OCI-LY7 (cell line): Measurements from ENCODE around the gene STXBP2. TPM values are rescaled to one million over a fixed set of nuclear protein-coding genes. Genes with fewer than 3 reads are reported as not detected.

Source experiments
- BruUV-seq: library from RNA; stranded (reverse); fragments of 400-500 nt; replicated peaks from 2 replicates; lab custom pipeline; 2021; lab: Mats Ljungman, UMichigan
- CTCF ChIA-PET: fragments of 300-600 bp; sonication (Branson Sonifier 250); formaldehyde crosslinking; loops from one replicate; lab custom pipeline; 2022; ENCODE audit warnings: antibody characterized with exemption; ENCODE audit not compliant: unreplicated experiment; lab: Charles Lee
- POLR2A ChIA-PET: fragments of 300-600 bp; sonication (Branson Sonifier 250); formaldehyde crosslinking; loops from one replicate; lab custom pipeline; 2022; ENCODE audit warnings: antibody characterized with exemption; lab: Charles Lee
- DNase-seq: peaks from one replicate; pipeline ENCODE4 v3.0.0-alpha.2; 2015; ENCODE audit warnings: low spot score
- H2AFZ ChIP-seq: fragments of 200-600 bp; sonication (generic), shearing (Covaris generic); 2 replicates; pipeline ENCODE4 v1.6.1; 2014; ENCODE audit warnings: mild to moderate bottlenecking, antibody characterized with exemption, low read length, moderate library complexity
- H3K27ac ChIP-seq: fragments of 200-600 bp; sonication (generic); 2 replicates; pipeline ENCODE4 v1.5.1; 2014; ENCODE audit warnings: mixed run types, low read depth, mild to moderate bottlenecking, moderate library complexity, low read length, inconsistent platforms; ENCODE audit not compliant: poor library complexity, severe bottlenecking
- H3K36me3 ChIP-seq: fragments of 200-600 bp; sonication (generic); 2 replicates; pipeline ENCODE4 v1.6.1; 2014; ENCODE audit warnings: mild to moderate bottlenecking, antibody characterized with exemption, low read length, moderate library complexity, mixed read lengths; ENCODE audit not compliant: insufficient read depth
- H3K4me1 ChIP-seq: fragments of 200-600 bp; sonication (generic); 2 replicates; pipeline ENCODE4 v1.5.1; 2014; ENCODE audit warnings: mild to moderate bottlenecking, low read length; ENCODE audit not compliant: insufficient read depth, poor library complexity, severe bottlenecking
- H3K4me2 ChIP-seq: fragments of 200-600 bp; sonication (generic); 2 replicates; pipeline ENCODE4 v1.6.1; 2014; ENCODE audit warnings: mild to moderate bottlenecking, low read length
- H3K4me3 ChIP-seq: fragments of 200-600 bp; sonication (generic); 2 replicates; pipeline ENCODE4 v1.5.1; 2014; ENCODE audit warnings: mild to moderate bottlenecking, low read depth, low read length; ENCODE audit not compliant: poor library complexity, severe bottlenecking
- H3K79me2 ChIP-seq: fragments of 200-600 bp; sonication (generic); 2 replicates; pipeline ENCODE4 v1.6.1; 2016; ENCODE audit warnings: low read depth, mild to moderate bottlenecking, low read length, moderate library complexity, mixed read lengths; ENCODE audit not compliant: insufficient read depth
- H3K9me2 ChIP-seq: fragments of 200-600 bp; sonication (generic); 2 replicates; pipeline ENCODE4 v1.6.1; 2016; ENCODE audit warnings: mild to moderate bottlenecking, low read length, mixed read lengths; ENCODE audit not compliant: insufficient read depth
- H3K9me3 ChIP-seq: fragments of 200-600 bp; sonication (generic); 2 replicates; pipeline ENCODE4 v1.6.1; 2014; ENCODE audit warnings: mild to moderate bottlenecking, mixed run types, low read length, mixed read lengths
- H4K20me1 ChIP-seq: fragments of 200-600 bp; sonication (generic); 2 replicates; pipeline ENCODE4 v1.6.1; 2014; ENCODE audit warnings: mild to moderate bottlenecking, antibody characterized with exemption, low read length, moderate library complexity, mixed read lengths; ENCODE audit not compliant: insufficient read depth
- CTCF ChIP-seq: fragments of 200-600 bp; sonication (generic); conservative IDR thresholded peaks from 2 replicates; pipeline ENCODE4 v1.5.1; 2014; ENCODE audit warnings: mild to moderate bottlenecking, antibody characterized with exemption, low read length, moderate library complexity, mixed read lengths
- EZH2phosphoT487 ChIP-seq: fragments of 200-600 bp; sonication (generic); IDR thresholded peaks from 2 replicates; pipeline ENCODE4 v1.6.1; 2018; ENCODE audit warnings: low read depth, borderline replicate concordance, mild to moderate bottlenecking, mixed run types, antibody characterized with exemption, low read length, moderate library complexity, mixed read lengths
- intact Hi-C: fragments of 100-400 bp; cut with micrococcal nuclease; formaldehyde crosslinking; loops from one replicate; pipeline ENCODE4 v1.10.0; 2022; ENCODE audit not compliant: unreplicated experiment
- total RNA-seq, 2 experiments: library from RNA; depleted of rRNA in 1 of 2; stranded (reverse); fragments of >200 nt in 1 of 2; shearing (Covaris generic) in 1 of 2; gene quantifications; 2 replicates each; pipeline ENCODE4 v1.2.3, GENCODE V29; 2014 to 2022

STXBP2 gene
- total RNA-seq, 2 experiments from 2014 or later, result 43.0 to 138 TPM

- H3K4me2 ChIP-seq, result no peak overlapping the region
- H3K27ac ChIP-seq, result no peak overlapping the region
- no peaks in the 10 kb centered on the region for H3K79me2 ChIP-seq
- H3K9me2 ChIP-seq, result no peaks in the 10 kb centered on the region
- no peak overlapping the region for H2AFZ ChIP-seq
- no peaks in the 10 kb centered on the region for H4K20me1 ChIP-seq
- POLR2A ChIA-PET, result no interaction called here
- CTCF ChIA-PET, result no interaction called here
- TF ChIP-seq EZH2phosphoT487 (no peak), CTCF (no peak)
- no peak overlapping the region for H3K4me3 ChIP-seq
- no peaks in the 10 kb centered on the region for H3K36me3 ChIP-seq
- intact Hi-C loops, result no loop called here
- no peak for DNase-seq
- no peaks in the 10 kb centered on the region for H3K9me3 ChIP-seq
- no TSS peak for BruUV-seq
- H3K4me1 ChIP-seq, result peaks cover under 1% of the 10 kb centered on the region
Observed at GRCh38 chr19:7647156-7647555, 10.2 kb downstream of the STXBP2 start.

GRCh38 chr19:7648265-7649014, 11.5 kb downstream of the STXBP2 start:
- no peak for DNase-seq
- TF ChIP-seq CTCF (no peak), EZH2phosphoT487 (no peak)
- BruUV-seq, result no TSS peak
- Histone ChIP-seq H4K20me1 (no peaks in the 10 kb centered on the region), H3K9me3 (no peaks in the 10 kb centered on the region), H3K27ac (no peak overlapping the region), H3K4me1 (peaks cover 4% of the 10 kb centered on the region), H3K4me2 (no peak overlapping the region), H3K36me3 (no peaks in the 10 kb centered on the region), H2AFZ (no peak overlapping the region), H3K4me3 (no peak overlapping the region), H3K79me2 (no peaks in the 10 kb centered on the region), H3K9me2 (no peaks in the 10 kb centered on the region)
- intact Hi-C loops, result no loop called here
- CTCF ChIA-PET, result no interaction called here
- POLR2A ChIA-PET, result no interaction called here

- DNase-seq, result no peak
- H3K36me3 ChIP-seq, result no peaks in the 10 kb centered on the region
- CTCF ChIA-PET, result no interaction called here
- BruUV-seq, result no TSS peak
- H3K4me3 ChIP-seq, result no peak overlapping the region
- H3K27ac ChIP-seq, result no peak overlapping the region
- H3K9me2 ChIP-seq, result no peaks in the 10 kb centered on the region
- peaks cover 4% of the 10 kb centered on the region for H3K4me1 ChIP-seq
- no peak overlapping the region for H2AFZ ChIP-seq
- H3K4me2 ChIP-seq, result no peak overlapping the region
- no peaks in the 10 kb centered on the region for H3K79me2 ChIP-seq
- no peaks in the 10 kb centered on the region for H3K9me3 ChIP-seq
- intact Hi-C loops, result no loop called here
- POLR2A ChIA-PET, result no interaction called here
- H4K20me1 ChIP-seq, result no peaks in the 10 kb centered on the region
- no peak for TF ChIP-seq EZH2phosphoT487
Observed at GRCh38 chr19:7650148-7650547, 13.2 kb downstream of the STXBP2 start.
